ENCODE results near the gene PTPRE. TPM values are rescaled to one million over a fixed set of nuclear protein-coding genes. Genes with fewer than 3 reads are reported as not detected.

PTPRE gene
- total and polyA plus RNA-seq, 2 donors from 2014 or later, result 1.1 to 25.7 TPM

DNA sequence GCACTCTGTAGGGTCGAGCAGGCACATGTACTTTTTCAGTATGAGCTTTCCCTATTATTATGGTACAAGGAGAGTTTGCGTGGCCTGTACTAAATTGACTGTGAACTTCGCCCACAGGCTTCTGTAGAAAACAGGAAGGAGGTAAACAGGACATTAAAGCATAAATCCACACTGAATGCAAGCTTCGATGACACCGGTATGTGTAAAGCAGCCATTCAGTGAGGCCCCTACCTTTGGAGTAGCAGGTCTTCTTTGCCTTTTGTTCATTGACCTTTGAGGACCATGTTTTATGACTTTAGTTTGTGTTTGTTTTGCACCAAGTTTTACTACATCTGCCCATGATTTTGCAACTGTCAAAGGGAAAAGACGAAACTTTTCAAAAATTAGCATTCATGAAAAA lies 204.8 kb downstream of the PTPRE start:
- Histone ChIP-seq H3K9me3 (ENCODE audit: control insufficient read depth in 2 of 3, insufficient read depth in 1 of 3, low read length in 3 of 3) (no peaks in the 10 kb centered on the region), H3K4me1 (ENCODE audit: control insufficient read depth in 2 of 3, insufficient read depth in 2 of 3, low read depth in 1 of 3, low read length in 3 of 3) (no peaks in the 10 kb centered on the region), H3K27me3 (ENCODE audit: control insufficient read depth, insufficient read depth, low read length) (no peaks in the 10 kb centered on the region), H3K36me3 (ENCODE audit: control insufficient read depth in 2 of 3, insufficient read depth in 3 of 3, low read length in 3 of 3) (peaks cover 0 to 6% (median 0%) of the 10 kb centered on the region in 3 donors), H3K27ac (ENCODE audit: low read depth in 2 of 2, low read length in 2 of 2) (no peak overlapping the region), H3K4me3 (ENCODE audit: low read length in 3 of 3) (no peak overlapping the region), H3K9ac (ENCODE audit: low read length in 3 of 3) (no peak overlapping the region)
- TF ChIP-seq, protein P1, sequence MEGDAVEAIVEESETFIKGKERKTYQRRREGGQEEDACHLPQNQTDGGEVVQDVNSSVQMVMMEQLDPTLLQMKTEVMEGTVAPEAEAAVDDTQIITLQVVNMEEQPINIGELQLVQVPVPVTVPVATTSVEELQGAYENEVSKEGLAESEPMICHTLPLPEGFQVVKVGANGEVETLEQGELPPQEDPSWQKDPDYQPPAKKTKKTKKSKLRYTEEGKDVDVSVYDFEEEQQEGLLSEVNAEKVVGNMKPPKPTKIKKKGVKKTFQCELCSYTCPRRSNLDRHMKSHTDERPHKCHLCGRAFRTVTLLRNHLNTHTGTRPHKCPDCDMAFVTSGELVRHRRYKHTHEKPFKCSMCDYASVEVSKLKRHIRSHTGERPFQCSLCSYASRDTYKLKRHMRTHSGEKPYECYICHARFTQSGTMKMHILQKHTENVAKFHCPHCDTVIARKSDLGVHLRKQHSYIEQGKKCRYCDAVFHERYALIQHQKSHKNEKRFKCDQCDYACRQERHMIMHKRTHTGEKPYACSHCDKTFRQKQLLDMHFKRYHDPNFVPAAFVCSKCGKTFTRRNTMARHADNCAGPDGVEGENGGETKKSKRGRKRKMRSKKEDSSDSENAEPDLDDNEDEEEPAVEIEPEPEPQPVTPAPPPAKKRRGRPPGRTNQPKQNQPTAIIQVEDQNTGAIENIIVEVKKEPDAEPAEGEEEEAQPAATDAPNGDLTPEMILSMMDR (IDR thresholded peaks at IDR 0.05; ENCODE audit: borderline replicate concordance, extremely low read depth, insufficient read depth), result no peak
- DNase-seq (no peak), FAIRE-seq (no peak)
- intact Hi-C loops (cut with DNase I), result no loop called here

DNA sequence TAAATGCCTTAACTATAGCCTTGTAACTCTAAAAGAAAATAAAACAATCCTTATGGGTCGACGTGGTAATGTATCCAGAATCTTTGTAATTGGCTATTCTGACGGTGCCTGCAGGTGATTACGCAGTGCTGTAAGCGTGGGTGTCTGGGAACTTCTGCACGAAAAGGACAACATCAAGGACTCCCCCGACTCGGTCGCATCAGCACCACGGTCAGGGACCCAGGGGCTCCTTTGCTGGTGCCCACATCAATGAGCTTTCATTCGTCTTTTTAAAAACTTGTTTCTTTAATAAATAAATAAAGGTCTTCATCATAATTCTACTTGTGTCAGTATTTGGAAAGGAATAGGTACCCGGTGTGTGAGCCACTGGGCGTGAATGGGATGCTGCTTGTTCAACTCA lies 206.1 kb downstream of the PTPRE start:
- Histone ChIP-seq H3K4me3 (ENCODE audit: low read length in 3 of 3) (no peak overlapping the region), H3K36me3 (ENCODE audit: control insufficient read depth in 2 of 3, insufficient read depth in 3 of 3, low read length in 3 of 3) (peaks cover 0 to 6% (median 0%) of the 10 kb centered on the region in 3 donors), H3K9ac (ENCODE audit: low read length in 3 of 3) (no peak overlapping the region), H3K4me1 (ENCODE audit: control insufficient read depth in 2 of 3, insufficient read depth in 2 of 3, low read depth in 1 of 3, low read length in 3 of 3) (no peaks in the 10 kb centered on the region), H3K9me3 (ENCODE audit: control insufficient read depth in 2 of 3, insufficient read depth in 1 of 3, low read length in 3 of 3) (no peaks in the 10 kb centered on the region), H3K27ac (ENCODE audit: low read depth in 2 of 2, low read length in 2 of 2) (no peak overlapping the region), H3K27me3 (ENCODE audit: control insufficient read depth, insufficient read depth, low read length) (no peaks in the 10 kb centered on the region)
- TF ChIP-seq, protein P1 (IDR thresholded peaks at IDR 0.05; ENCODE audit: borderline replicate concordance, extremely low read depth, insufficient read depth), result no peak
- no peak for FAIRE-seq
- DNase-seq, result no peak
- intact Hi-C loops (cut with DNase I), result no loop called here

DNA sequence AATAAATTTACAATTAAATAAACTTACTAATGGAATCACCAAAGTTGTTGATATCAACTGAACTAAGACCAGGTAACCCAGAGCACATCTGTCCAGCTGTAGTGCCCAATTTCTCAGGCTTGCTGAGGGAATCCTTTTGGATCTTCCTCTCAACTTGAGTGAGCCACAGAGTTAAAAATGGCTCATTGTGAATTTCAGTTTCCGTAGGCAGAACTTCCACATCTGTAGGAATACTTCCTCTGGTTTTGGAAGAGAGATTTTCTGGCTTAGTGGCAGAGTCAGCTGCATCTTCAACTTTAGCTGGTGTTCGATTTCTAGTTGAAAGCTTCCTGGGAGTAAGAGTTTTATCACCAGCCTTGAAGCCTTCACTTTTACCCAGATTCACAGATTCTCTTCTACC lies 208.0 kb downstream of the PTPRE start:
- no peak for FAIRE-seq
- no peak overlapping the region for H3K27ac ChIP-seq (ENCODE audit: low read depth in 2 of 2, low read length in 2 of 2)
- no peaks in the 10 kb centered on the region for H3K4me1 ChIP-seq (ENCODE audit: control insufficient read depth in 2 of 3, insufficient read depth in 2 of 3, low read depth in 1 of 3, low read length in 3 of 3)
- peaks cover 0 to 2% (median 0%) of the 10 kb centered on the region in 3 donors for H3K36me3 ChIP-seq (ENCODE audit: control insufficient read depth in 2 of 3, insufficient read depth in 3 of 3, low read length in 3 of 3)
- H3K4me3 ChIP-seq (ENCODE audit: low read length in 3 of 3), result no peak overlapping the region
- no peaks in the 10 kb centered on the region for H3K9me3 ChIP-seq (ENCODE audit: control insufficient read depth in 2 of 3, insufficient read depth in 1 of 3, low read length in 3 of 3)
- H3K9ac ChIP-seq (ENCODE audit: low read length in 3 of 3), result no peak overlapping the region
- no peaks in the 10 kb centered on the region for H3K27me3 ChIP-seq (ENCODE audit: control insufficient read depth, insufficient read depth, low read length)
- TF ChIP-seq, protein P1 (IDR thresholded peaks at IDR 0.05; ENCODE audit: borderline replicate concordance, extremely low read depth, insufficient read depth), result no peak
- intact Hi-C loops (cut with DNase I), result no loop called here
- DNase-seq, result no peak

DNA sequence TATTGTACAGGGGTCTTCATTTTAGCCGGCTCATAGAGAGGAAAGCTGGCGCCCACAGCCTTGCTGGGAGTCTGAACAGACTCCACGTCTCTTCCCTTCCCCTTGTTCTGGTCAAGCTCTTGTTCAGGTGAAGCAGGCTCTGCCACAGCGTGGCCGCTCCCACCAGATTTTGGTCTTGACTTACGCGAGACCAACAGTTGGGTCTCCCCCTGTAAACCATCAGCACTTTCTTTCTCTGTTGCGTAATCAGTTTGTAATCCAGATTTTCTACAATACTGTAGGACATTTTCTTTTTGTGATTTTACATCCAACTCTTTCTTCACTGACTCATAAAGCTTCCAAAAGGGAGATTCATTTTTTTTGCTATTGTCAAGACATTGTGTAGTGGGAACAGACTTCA lies 208.5 kb downstream of the PTPRE start:
- intact Hi-C loops (cut with DNase I), result no loop called here
- H3K4me1 ChIP-seq (ENCODE audit: control insufficient read depth in 2 of 3, insufficient read depth in 2 of 3, low read depth in 1 of 3, low read length in 3 of 3), result no peaks in the 10 kb centered on the region
- no peak overlapping the region for H3K4me3 ChIP-seq (ENCODE audit: low read length in 3 of 3)
- H3K27ac ChIP-seq (ENCODE audit: low read depth in 2 of 2, low read length in 2 of 2), result no peak overlapping the region
- DNase-seq (no peak), FAIRE-seq (no peak)
- no peaks in the 10 kb centered on the region for H3K9me3 ChIP-seq (ENCODE audit: control insufficient read depth in 2 of 3, insufficient read depth in 1 of 3, low read length in 3 of 3)
- no peak overlapping the region for H3K9ac ChIP-seq (ENCODE audit: low read length in 3 of 3)
- no peaks in the 10 kb centered on the region for H3K27me3 ChIP-seq (ENCODE audit: control insufficient read depth, insufficient read depth, low read length)
- peaks cover 0 to 2% (median 0%) of the 10 kb centered on the region in 3 donors for H3K36me3 ChIP-seq (ENCODE audit: control insufficient read depth in 2 of 3, insufficient read depth in 3 of 3, low read length in 3 of 3)
- TF ChIP-seq, protein P1 (IDR thresholded peaks at IDR 0.05; ENCODE audit: borderline replicate concordance, extremely low read depth, insufficient read depth), result no peak
